HEK293 (cell line): Measurements from ENCODE around the gene ACTL6B.
A peak's percentile ranks its signal among the peaks of the same experiment; 100 is the strongest.

Experiments used
- CTCF ChIA-PET: fragments of 350-600 bp; formaldehyde crosslinking; extraction: SDS; loops from one replicate; lab custom pipeline; 2021; ENCODE audit warnings: antibody characterized with exemption; lab: Yijun Ruan, JAX
- POLR2A ChIA-PET: fragments of 300-600 bp; formaldehyde crosslinking; extraction: SDS; loops from one replicate; lab custom pipeline; 2020; ENCODE audit warnings: antibody characterized with exemption, inconsistent platforms; lab: Yijun Ruan, JAX
- H3K27ac ChIP-seq: fragments of 200-500 bp; sonication (Bioruptor generic); 2 replicates; pipeline ENCODE4 v1.5.1; 2014; ENCODE audit warnings: low read depth, low read length, control low read depth, inconsistent platforms; ENCODE audit errors: extremely low read depth
- H3K36me3 ChIP-seq, 2 experiments: fragments of 200-500 bp in 1 of 2; sonication (Bioruptor generic) in 1 of 2; 1 replicate in 1 of 2; 2 replicates in 1 of 2; pipeline ENCODE4 v1.5.1; 2014 to 2017; ENCODE audit warnings: inconsistent platforms in 2 of 2, low read length in 2 of 2; ENCODE audit not compliant: control insufficient read depth in 2 of 2, insufficient read depth in 1 of 2
- H3K4me1 ChIP-seq: fragments of 200-500 bp; sonication (Bioruptor generic); 2 replicates; pipeline ENCODE4 v1.5.1; 2014; ENCODE audit warnings: mild to moderate bottlenecking, low read length, inconsistent platforms; ENCODE audit not compliant: control insufficient read depth, insufficient read depth
- H3K4me3 ChIP-seq: 2 replicates; pipeline ENCODE4 v1.5.1; 2011; ENCODE audit warnings: low read depth, mild to moderate bottlenecking, control low read depth, low read length, moderate library complexity
- H3K9me3 ChIP-seq: fragments of 200-500 bp; sonication (Bioruptor generic); 2 replicates; pipeline ENCODE4 v1.5.1; 2014; ENCODE audit warnings: low read depth, low read length, inconsistent platforms; ENCODE audit not compliant: control insufficient read depth, insufficient read depth
- AEBP2 ChIP-seq: fragments of 450-650 bp; formaldehyde crosslinking; IDR thresholded peaks from 2 replicates; pipeline ENCODE4 v1.5.1; 2016; ENCODE audit warnings: missing biosample characterization, missing genetic modification characterization, borderline replicate concordance
- IKZF3 ChIP-seq: fragments of 450-650 bp; IDR thresholded peaks from 2 replicates; pipeline ENCODE4 v1.5.0; 2018; ENCODE audit warnings: missing biosample characterization, mild to moderate bottlenecking, missing genetic modification characterization, moderate library complexity
- KLF1 ChIP-seq: fragments of 450-650 bp; formaldehyde crosslinking; IDR thresholded peaks from 2 replicates; pipeline ENCODE4 v1.5.1; 2016; ENCODE audit warnings: missing biosample characterization, missing genetic modification characterization
- OSR2 ChIP-seq: fragments of 450-650 bp; formaldehyde crosslinking; IDR thresholded peaks from 2 replicates; pipeline ENCODE4 v1.5.1; 2016; ENCODE audit warnings: missing biosample characterization, missing genetic modification characterization
- SP2 ChIP-seq: fragments of 450-650 bp; formaldehyde crosslinking; IDR thresholded peaks from 2 replicates; pipeline ENCODE4 v1.5.1; 2016; ENCODE audit warnings: missing biosample characterization, missing genetic modification characterization
- ZBTB1 ChIP-seq: fragments of 450-650 bp; formaldehyde crosslinking; IDR thresholded peaks from 2 replicates; pipeline ENCODE4 v1.5.1; 2016; ENCODE audit warnings: missing biosample characterization, missing genetic modification characterization
- ZBTB10 ChIP-seq: fragments of 450-650 bp; formaldehyde crosslinking; IDR thresholded peaks from 2 replicates; pipeline ENCODE4 v1.5.1; 2016; ENCODE audit warnings: missing biosample characterization, missing genetic modification characterization
- ZBTB21 ChIP-seq: fragments of 450-650 bp; formaldehyde crosslinking; IDR thresholded peaks from 2 replicates; pipeline ENCODE4 v1.5.1; 2017; ENCODE audit warnings: missing biosample characterization, missing genetic modification characterization
- ZBTB26 ChIP-seq: fragments of 450-650 bp; formaldehyde crosslinking; optimal IDR thresholded peaks from 2 replicates; pipeline ENCODE3; 2016; ENCODE audit warnings: missing biosample characterization, mild to moderate bottlenecking, missing genetic modification characterization
- ZBTB6 ChIP-seq: fragments of 450-650 bp; formaldehyde crosslinking; IDR thresholded peaks from 2 replicates; pipeline ENCODE4 v1.5.1; 2017; ENCODE audit warnings: missing biosample characterization, missing genetic modification characterization
- ZBTB8A ChIP-seq: fragments of 450-650 bp; formaldehyde crosslinking; IDR thresholded peaks from 2 replicates; pipeline ENCODE4 v1.5.1; 2016; ENCODE audit warnings: missing biosample characterization, missing genetic modification characterization
- ZIC2 ChIP-seq: fragments of 450-650 bp; formaldehyde crosslinking; IDR thresholded peaks from 2 replicates; pipeline ENCODE4 v1.5.1; 2016; ENCODE audit warnings: missing biosample characterization, missing genetic modification characterization
- ZNF132 ChIP-seq: fragments of 450-650 bp; formaldehyde crosslinking; IDR thresholded peaks from 2 replicates; pipeline ENCODE4 v1.5.1; 2017; ENCODE audit warnings: missing biosample characterization, missing genetic modification characterization, borderline replicate concordance
- ZNF324 ChIP-seq: fragments of 450-650 bp; formaldehyde crosslinking; IDR thresholded peaks from 2 replicates; pipeline ENCODE4 v1.5.1; 2016; ENCODE audit warnings: missing biosample characterization, missing genetic modification characterization
- ZNF398 ChIP-seq: fragments of 450-650 bp; formaldehyde crosslinking; IDR thresholded peaks from 2 replicates; pipeline ENCODE4 v1.5.1; 2017; ENCODE audit warnings: missing biosample characterization, missing genetic modification characterization
- ZNF426 ChIP-seq: fragments of 450-650 bp; formaldehyde crosslinking; IDR thresholded peaks from 2 replicates; pipeline ENCODE4 v1.5.1; 2017; ENCODE audit warnings: missing biosample characterization, missing genetic modification characterization, mild to moderate bottlenecking, inconsistent platforms, moderate library complexity
- ZNF558 ChIP-seq: fragments of 450-650 bp; formaldehyde crosslinking; IDR thresholded peaks from 2 replicates; pipeline ENCODE4 v1.5.1; 2016; ENCODE audit warnings: missing biosample characterization, missing genetic modification characterization
- ZNF704 ChIP-seq: fragments of 450-650 bp; formaldehyde crosslinking; IDR thresholded peaks from 2 replicates; pipeline ENCODE4 v1.5.1; 2016; ENCODE audit warnings: missing biosample characterization, missing genetic modification characterization
- ZNF707 ChIP-seq: fragments of 450-650 bp; formaldehyde crosslinking; IDR thresholded peaks from 2 replicates; pipeline ENCODE4 v1.5.1; 2016; ENCODE audit warnings: missing biosample characterization, missing genetic modification characterization

The ACTL6B gene

GRCh38 chr7:100675581-100676350 is 19.5 kb upstream of the ACTL6B start (continued):
- TF ChIP-seq ZNF704, result no peak
- TF ChIP-seq KLF1 (tag by site-specific recombination), result peak; percentile 89
- TF ChIP-seq ZNF398, result peak; percentile 73
- peak; percentile 85 for TF ChIP-seq ZBTB10 (tag by site-specific recombination)
- no peak for TF ChIP-seq ZIC2
- no peak for TF ChIP-seq ZNF426 (tag by site-specific recombination)
- TF ChIP-seq ZBTB1, result no peak
- no peak for TF ChIP-seq IKZF3 (tag by site-specific recombination)
- no peak for TF ChIP-seq ZNF324
- no peak for TF ChIP-seq ZNF707 (tag by site-specific recombination)
- TF ChIP-seq ZNF132 (tag by site-specific recombination), result no peak
- TF ChIP-seq ZBTB8A (tag by site-specific recombination), result peak; percentile 64; the same call in 1 of the 2 replicates
- no peak for TF ChIP-seq ZBTB6
- TF ChIP-seq OSR2 (tag by site-specific recombination), result no peak
- no peak for TF ChIP-seq ZBTB21 (tag by site-specific recombination)
- no peak for TF ChIP-seq ZNF558 (tag by site-specific recombination)
- peak; percentile 78 for TF ChIP-seq SP2

- ChIA-PET CTCF (interaction anchor here (0.6 to 8.4 kb wide), 2 partner anchors 16 to 149 kb away, joined by 3 to 77 read pairs; no protein-coding TSS in a partner anchor), POLR2A (interaction anchor here (1.5 to 3.8 kb wide), 2 partner anchors 90 to 200 kb away, joined by 3 to 26 read pairs; partner anchors contain the start of genes FBXO24, LRCH4 and SRRT)
- H3K9me3 ChIP-seq, result no peaks in the 10 kb centered on the region
- H3K27ac ChIP-seq, result peak overlapping the region; percentile 62; the same call in 1 of the 2 replicates
- H3K4me3 ChIP-seq, result peak overlapping the region; percentile 97
- peaks cover 6% of the 10 kb centered on the region; the same call in 1 of the 2 replicates for H3K4me1 ChIP-seq
- peaks cover 0 to 34% of the 10 kb centered on the region in 2 experiments; a peak in 2 of 3 replicates for H3K36me3 ChIP-seq
- TF ChIP-seq ZBTB8A (tag by site-specific recombination) (peak; percentile 11; the same call in 1 of the 2 replicates), ZIC2 (0 out of 2 replicates have a peak, but pooled peaks have one; percentile 19), ZNF707 (tag by site-specific recombination) (no peak), AEBP2 (tag by site-specific recombination) (no peak), ZBTB26 (tag by site-specific recombination) (peak; percentile 36)
- TF ChIP-seq, all 188 proteins: peak for 3
These were observed 18.8 kb upstream of the ACTL6B start for GRCh38 chr7:100675105-100675451.
